H1 (cell line): ENCODE results near the gene GADL1. TPM values are rescaled to one million over a fixed set of nuclear protein-coding genes. Genes with fewer than 3 reads are reported as not detected.

Experiments
- CTCF ChIA-PET: fragments of 300-600 bp; sonication (Branson Sonifier 250); formaldehyde crosslinking; loops from one replicate; lab custom pipeline; 2021; ENCODE audit not compliant: partially characterized antibody; lab: Charles Lee
- POLR2A ChIA-PET: fragments of 300-600 bp; sonication (Branson Sonifier 250); formaldehyde crosslinking; loops from one replicate; lab custom pipeline; 2021; ENCODE audit warnings: inconsistent platforms; ENCODE audit not compliant: partially characterized antibody; lab: Charles Lee
- DNase-seq, 2 experiments: peaks; one replicate each; pipeline versions ENCODE4 v3.0.0 to v3.0.0-alpha.2; 2010 to 2022; ENCODE audit warnings: low spot score in 2 of 2, low read depth in 1 of 2, mixed read lengths in 1 of 2
- FAIRE-seq: peaks from 2 replicates; lab custom pipeline; 2011; peaks lifted over from hg19 to GRCh38; lab: Jason Lieb, UNC
- H2AFZ ChIP-seq: 2 replicates; pipeline ENCODE4 v1.8.1; 2012; ENCODE audit warnings: low read length, inconsistent platforms
- H2AK5ac ChIP-seq: 2 replicates; pipeline ENCODE4 v1.6.1; 2013; ENCODE audit warnings: low read depth, low read length
- H2BK120ac ChIP-seq: replicated peaks from 2 replicates; pipeline ENCODE3; 2013; ENCODE audit warnings: low read depth, low read length, inconsistent platforms
- H2BK12ac ChIP-seq: 2 replicates; pipeline ENCODE4 v1.6.1; 2013; ENCODE audit warnings: low read depth, low read length
- H2BK15ac ChIP-seq: 2 replicates; pipeline ENCODE4 v1.6.1; 2013; ENCODE audit warnings: low read length
- H2BK20ac ChIP-seq: 2 replicates; pipeline ENCODE4 v1.6.1; 2013; ENCODE audit warnings: low read length
- H2BK5ac ChIP-seq: 2 replicates; pipeline ENCODE4 v1.6.1; 2013; ENCODE audit warnings: low read depth, low read length
- H3K14ac ChIP-seq: 2 replicates; pipeline ENCODE4 v1.6.1; 2013; ENCODE audit warnings: inconsistent platforms; ENCODE audit not compliant: insufficient read length
- H3K18ac ChIP-seq: 2 replicates; pipeline ENCODE4 v1.6.1; 2013; ENCODE audit warnings: low read length; ENCODE audit errors: extremely low read depth
- H3K23ac ChIP-seq: 2 replicates; pipeline ENCODE4 v1.6.1; 2013; ENCODE audit warnings: inconsistent platforms; ENCODE audit not compliant: insufficient read length
- H3K23me2 ChIP-seq: 2 replicates; pipeline ENCODE4 v1.6.1; 2013; ENCODE audit warnings: low read depth, low read length
- H3K27ac ChIP-seq: 2 replicates; pipeline ENCODE4 v1.6.1; 2011; ENCODE audit warnings: low read depth, low read length, inconsistent platforms
- H3K27me3 ChIP-seq, 4 experiments: replicated peaks in 1 of 4; 1 replicate in 1 of 4; 2 replicates in 3 of 4; pipeline versions ENCODE4 v1.6.1 to v1.8.1; 2011 to 2013; ENCODE audit warnings: low read length in 3 of 4, mild to moderate bottlenecking in 3 of 4, inconsistent platforms in 2 of 4, mixed read lengths in 2 of 4, moderate library complexity in 1 of 4; ENCODE audit not compliant: control insufficient read depth in 3 of 4, insufficient read depth in 3 of 4; ENCODE audit errors: extremely low read depth in 1 of 4
- H3K36me3 ChIP-seq, 4 experiments: 2 replicates each; pipeline versions ENCODE4 v1.6.1 to v1.8.1; 2011 to 2013; ENCODE audit warnings: mild to moderate bottlenecking in 4 of 4, low read length in 3 of 4, moderate library complexity in 2 of 4, control low read depth in 1 of 4, inconsistent platforms in 1 of 4; ENCODE audit not compliant: insufficient read depth in 4 of 4, control insufficient read depth in 2 of 4
- H3K4ac ChIP-seq: replicated peaks from 2 replicates; pipeline ENCODE3; 2013; ENCODE audit warnings: low read length, low read depth, mixed read lengths, inconsistent platforms; ENCODE audit not compliant: insufficient read length
- H3K4me1 ChIP-seq, 4 experiments: replicated peaks in 1 of 4; 1 replicate in 1 of 4; 2 replicates in 3 of 4; pipeline versions ENCODE4 v1.6.1 to v1.8.1; 2011 to 2013; ENCODE audit warnings: low read length in 3 of 4, inconsistent platforms in 2 of 4, mixed read lengths in 1 of 4; ENCODE audit not compliant: insufficient read depth in 4 of 4, control insufficient read depth in 3 of 4
- H3K4me2 ChIP-seq, 2 experiments: 2 replicates each; pipeline versions ENCODE4 v1.6.1 to v1.8.1; 2011 to 2013; ENCODE audit warnings: low read depth in 2 of 2, low read length in 2 of 2, control low read depth in 1 of 2, inconsistent platforms in 1 of 2, mild to moderate bottlenecking in 1 of 2; ENCODE audit not compliant: insufficient read depth in 1 of 2
- H3K4me3 ChIP-seq, 4 experiments: fragments of 200-600, 300-600 bp in 1 of 4; sonication (generic), shearing (Covaris generic), sonication (Bioruptor Twin) in 1 of 4; 2 replicates each; pipeline versions ENCODE4 v1.5.1 to v1.8.1; 2011 to 2016; ENCODE audit warnings: low read length in 4 of 4, low read depth in 3 of 4, control low read depth in 2 of 4, inconsistent platforms in 2 of 4, mild to moderate bottlenecking in 2 of 4, mixed read lengths in 1 of 4, moderate library complexity in 1 of 4; ENCODE audit not compliant: insufficient read depth in 2 of 4; ENCODE audit errors: extremely low read depth in 1 of 4
- H3K56ac ChIP-seq: replicated peaks from 2 replicates; pipeline ENCODE3; 2013; ENCODE audit warnings: low read depth, mild to moderate bottlenecking, mixed read lengths, low read length, inconsistent platforms; ENCODE audit not compliant: insufficient read length
- H3K79me1 ChIP-seq: 2 replicates; pipeline ENCODE4 v1.6.1; 2013; ENCODE audit warnings: low read depth, low read length, control low read depth
- H3K79me2 ChIP-seq, 2 experiments: 2 replicates each; pipeline versions ENCODE4 v1.6.1 to v1.8.1; 2012 to 2013; ENCODE audit warnings: low read length in 2 of 2, mild to moderate bottlenecking in 2 of 2, inconsistent platforms in 1 of 2; ENCODE audit not compliant: insufficient read depth in 2 of 2, control insufficient read depth in 1 of 2
- H3K9ac ChIP-seq, 4 experiments: replicated peaks in 1 of 4; 1 replicate in 1 of 4; 2 replicates in 3 of 4; pipeline versions ENCODE4 v1.6.1 to v1.8.1; 2011 to 2013; ENCODE audit warnings: low read depth in 3 of 4, low read length in 3 of 4, control low read depth in 2 of 4, mild to moderate bottlenecking in 2 of 4, moderate library complexity in 2 of 4, inconsistent platforms in 1 of 4; ENCODE audit errors: extremely low read depth in 1 of 4
- H3K9me3 ChIP-seq, 2 experiments: 2 replicates each; pipeline versions ENCODE4 v1.6.1 to v1.8.1; 2012 to 2013; ENCODE audit warnings: mild to moderate bottlenecking in 2 of 2, moderate library complexity in 2 of 2, control low read depth in 1 of 2, inconsistent platforms in 1 of 2, low read depth in 1 of 2, low read length in 1 of 2, mixed read lengths in 1 of 2; ENCODE audit not compliant: insufficient read depth in 2 of 2
- H4K20me1 ChIP-seq, 2 experiments: replicated peaks in 1 of 2; 2 replicates each; pipeline versions ENCODE3 to v1.8.1; 2011 to 2013; ENCODE audit warnings: inconsistent platforms in 2 of 2, low read length in 2 of 2, mild to moderate bottlenecking in 1 of 2; ENCODE audit not compliant: insufficient read depth in 2 of 2, control insufficient read depth in 1 of 2
- H4K5ac ChIP-seq: 2 replicates; pipeline ENCODE4 v1.6.1; 2013; ENCODE audit warnings: low read length, low read depth, mixed read lengths, inconsistent platforms; ENCODE audit not compliant: insufficient read length
- H4K8ac ChIP-seq: 2 replicates; pipeline ENCODE4 v1.8.0; 2013; ENCODE audit warnings: mild to moderate bottlenecking, moderate library complexity, low read length, inconsistent platforms; ENCODE audit not compliant: insufficient read depth; ENCODE audit errors: extremely low read depth
- H4K91ac ChIP-seq: replicated peaks from 2 replicates; pipeline ENCODE3; 2013; ENCODE audit warnings: low read length, mixed read lengths, inconsistent platforms; ENCODE audit not compliant: insufficient read length
- EGR1 ChIP-seq: IDR thresholded peaks from 2 replicates; pipeline ENCODE4 v1.6.1; 2011; ENCODE audit warnings: low read depth, low read length, borderline replicate concordance
- KDM4A ChIP-seq: IDR thresholded peaks from one replicate; pipeline ENCODE4 v1.7.1; 2012; ENCODE audit warnings: low read depth, mild to moderate bottlenecking, moderate library complexity, low read length, inconsistent platforms; ENCODE audit not compliant: severe bottlenecking
- SAP30 ChIP-seq: fragments of 300-600 bp; sonication (generic); IDR thresholded peaks from 2 replicates; pipeline ENCODE4 v1.7.1; 2012; ENCODE audit warnings: low read length, moderate library complexity, mild to moderate bottlenecking, inconsistent platforms; ENCODE audit not compliant: insufficient read depth, insufficient replicate concordance
- SIRT6 ChIP-seq: IDR thresholded peaks from one replicate; pipeline ENCODE4 v1.7.1; 2012; ENCODE audit warnings: low read length, inconsistent platforms
- TEAD4 ChIP-seq: IDR thresholded peaks from 2 replicates; pipeline ENCODE4 v1.6.1; 2012; ENCODE audit warnings: low read depth, low read length, inconsistent platforms, mixed read lengths
- USF2 ChIP-seq: IDR thresholded peaks from 2 replicates; pipeline ENCODE4 v1.6.1; 2011; ENCODE audit warnings: low read length, improper control_type of control experiment
- WGBS, 2 experiments: shearing (Covaris generic) in 1 of 2; methylation state at CpG; one replicate each; pipeline versions ENCODE4 v1.1.6 to v1.1.7; 2013 to 2015; ENCODE audit warnings: low lambda C conversion rate in 2 of 2, mixed read lengths in 2 of 2, inconsistent platforms in 1 of 2, low coverage in 1 of 2, missing lambda C conversion rate in 1 of 2; ENCODE audit not compliant: insufficient replicate concordance in 2 of 2, insufficient coverage in 1 of 2, insufficient read length in 1 of 2; ENCODE audit errors: extremely low coverage in 1 of 2, missing lambda C conversion rate in 1 of 2; 5-methylcytosine and 5-hydroxymethylcytosine counted together
- polyA plus RNA-seq, 7 experiments: library from polyadenylated mRNA; depleted of rRNA in 3 of 7; stranded (reverse) in 5 of 7; unstranded in 2 of 7; fragments of >200 nt in 5 of 7; fragments of 200-250 nt in 2 of 7; gene quantifications; 1 replicate in 5 of 7; 2 replicates in 1 of 7; 4 replicates in 1 of 7; pipeline versions ENCODE4 v1.2.1 to v1.2.3, GENCODE V29; 2011 to 2013; ENCODE audit warnings: missing spikeins in 2 of 7, mixed read lengths in 2 of 7
- total RNA-seq: library from RNA; stranded (reverse); fragmentation: NEBNext Ultra II Directional; extraction: Animal tissue kit (Norgen Biotek cat#: 25700); gene quantifications from 2 replicates; pipeline ENCODE4 v1.2.1, GENCODE V29; 2021

GADL1 gene
- total and polyA plus RNA-seq, 2 of the 8 experiments (the other 6 are each of a cell fraction or from before 2014, with no cell fraction given), result 0.03 to 0.30 TPM

GRCh38 chr3:30895329-30895728 lies 868 bp upstream of the GADL1 start:
- no peak overlapping the region for H3K27ac ChIP-seq
- no peak overlapping the region for H2BK20ac ChIP-seq
- no peak overlapping the region for H3K9ac ChIP-seq
- no peak for DNase-seq
- H2BK120ac ChIP-seq, result no peak overlapping the region
- no peaks in the 10 kb centered on the region for H3K9me3 ChIP-seq
- no peak overlapping the region for H3K14ac ChIP-seq
- H3K56ac ChIP-seq, result no peak overlapping the region
- TF ChIP-seq SIRT6 (no peak), SAP30 (no peak), TEAD4 (peak; percentile 51; the same call in 1 of the 2 replicates), USF2 (no peak), EGR1 (no peak), KDM4A (no peak)
- FAIRE-seq, result no peak
- H3K36me3 ChIP-seq, result no peaks in the 10 kb centered on the region
- ChIA-PET POLR2A (interaction anchor here (0.6 to 1.4 kb wide), 4 partner anchors 10 to 81 kb away, joined by 3 read pairs; no protein-coding TSS in a partner anchor), CTCF (no interaction called here)
- no peak overlapping the region for H2BK15ac ChIP-seq
- no peak overlapping the region for H4K91ac ChIP-seq
- no peaks in the 10 kb centered on the region for H4K20me1 ChIP-seq
- H4K5ac ChIP-seq, result no peak overlapping the region
- peaks cover 0 to 16% (median 11%) of the 10 kb centered on the region in 4 experiments; a peak in 5 of 7 replicates for H3K27me3 ChIP-seq
- H3K23ac ChIP-seq, result no peak overlapping the region
- no peak overlapping the region for H3K18ac ChIP-seq
- peak overlapping the region in 1 of 2 experiments; percentile 63; a peak in 2 of 4 replicates for H3K4me2 ChIP-seq
- no peak overlapping the region for H3K4ac ChIP-seq
- H2AK5ac ChIP-seq, result no peak overlapping the region
- H3K79me2 ChIP-seq, result no peaks in the 10 kb centered on the region
- 43% methylated on average over 5 of the region's 5 CpGs; no CpG with 5 or more reads in 1 of the 2 experiments for WGBS, 2 experiments
- H2AFZ ChIP-seq, result no peak overlapping the region
- H2BK12ac ChIP-seq, result no peak overlapping the region
- H2BK5ac ChIP-seq, result no peak overlapping the region
- no peaks in the 10 kb centered on the region for H3K79me1 ChIP-seq
- H3K4me1 ChIP-seq, result peaks cover 5 to 8% (median 7%) of the 10 kb centered on the region in 4 experiments; a peak in 6 of 7 replicates
- H4K8ac ChIP-seq, result no peak overlapping the region
- H3K4me3 ChIP-seq, result peak overlapping the region in 1 of 4 experiments; percentile 61; a peak in 1 of 8 replicates
- peaks cover 4% of the 10 kb centered on the region; the same call in 1 of the 2 replicates for H3K23me2 ChIP-seq
